ENCODE measurements around the gene KCNH2.
A peak's percentile ranks its signal among the peaks of the same experiment; 100 is the strongest.

The KCNH2 gene

DNA sequence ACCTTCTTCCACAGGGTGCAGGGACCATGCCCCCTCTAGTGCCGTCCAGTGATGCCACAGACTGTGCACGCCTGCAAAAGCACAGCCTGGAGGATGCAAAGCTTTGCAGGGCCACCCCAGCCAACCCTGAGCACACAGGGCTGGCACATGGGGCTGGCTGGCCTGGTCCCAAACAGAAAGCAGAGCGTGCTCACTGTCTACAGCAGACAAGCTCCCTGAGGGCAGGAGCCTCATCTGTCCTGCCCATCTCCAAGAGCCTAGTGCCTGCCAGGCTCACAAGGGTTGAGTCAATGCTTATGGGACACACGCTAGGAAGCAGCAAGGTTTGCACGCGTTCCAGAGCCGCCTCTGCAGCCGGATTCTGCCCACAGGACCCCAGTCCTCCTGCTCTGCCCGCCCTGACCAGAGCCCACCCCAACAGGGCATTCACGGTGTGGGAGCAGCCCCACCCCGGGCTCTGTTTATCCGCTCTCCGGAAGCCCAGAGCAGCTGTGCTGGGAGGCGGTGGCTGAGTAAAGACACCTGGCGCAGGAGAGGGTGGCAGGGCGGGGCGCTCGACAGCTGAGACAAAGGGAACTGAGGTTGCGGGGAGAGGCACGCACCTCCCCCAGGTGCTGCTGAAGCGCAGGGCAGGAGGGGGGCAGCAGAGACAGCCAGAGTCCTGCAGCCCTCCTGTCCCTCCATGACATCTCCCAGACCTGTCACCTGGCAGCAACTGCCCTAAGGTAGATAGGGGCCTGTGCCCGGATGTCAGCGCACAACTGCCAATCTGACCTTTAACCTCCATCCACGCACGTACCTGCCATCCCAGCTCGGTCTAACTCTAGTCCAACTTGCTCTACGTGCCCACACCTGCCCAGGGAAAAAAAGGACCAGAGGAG, 4.3 kb downstream of the KCNH2 start:
- no peak for DNase-seq

- DNase-seq = no peak
These were observed 5.4 kb downstream of the KCNH2 start for GRCh38 chr7:150972741-150973140.

DNA sequence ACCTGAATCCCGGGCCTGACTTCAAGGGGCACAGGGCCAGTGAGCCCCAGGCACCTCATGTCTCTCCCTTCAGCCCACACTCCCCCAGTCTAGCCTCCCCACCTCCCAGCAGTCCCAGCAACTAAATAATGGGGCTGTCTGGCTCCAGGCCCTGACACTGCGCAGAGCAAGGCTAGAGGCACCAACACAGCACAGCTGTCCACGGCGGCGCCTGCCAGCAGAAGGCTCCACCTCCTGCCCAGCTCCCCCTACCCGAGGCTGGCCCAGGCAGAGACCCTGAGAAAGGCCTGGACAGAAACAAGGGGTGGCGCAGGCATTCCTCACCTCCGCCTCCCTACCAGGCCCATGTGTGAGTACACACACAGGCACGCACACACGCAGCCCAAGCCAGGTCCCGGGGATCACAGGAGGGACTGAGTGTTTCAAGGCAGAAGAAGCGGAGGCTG, 6.1 kb downstream of the KCNH2 start:
- DNase-seq = no peak

DNA sequence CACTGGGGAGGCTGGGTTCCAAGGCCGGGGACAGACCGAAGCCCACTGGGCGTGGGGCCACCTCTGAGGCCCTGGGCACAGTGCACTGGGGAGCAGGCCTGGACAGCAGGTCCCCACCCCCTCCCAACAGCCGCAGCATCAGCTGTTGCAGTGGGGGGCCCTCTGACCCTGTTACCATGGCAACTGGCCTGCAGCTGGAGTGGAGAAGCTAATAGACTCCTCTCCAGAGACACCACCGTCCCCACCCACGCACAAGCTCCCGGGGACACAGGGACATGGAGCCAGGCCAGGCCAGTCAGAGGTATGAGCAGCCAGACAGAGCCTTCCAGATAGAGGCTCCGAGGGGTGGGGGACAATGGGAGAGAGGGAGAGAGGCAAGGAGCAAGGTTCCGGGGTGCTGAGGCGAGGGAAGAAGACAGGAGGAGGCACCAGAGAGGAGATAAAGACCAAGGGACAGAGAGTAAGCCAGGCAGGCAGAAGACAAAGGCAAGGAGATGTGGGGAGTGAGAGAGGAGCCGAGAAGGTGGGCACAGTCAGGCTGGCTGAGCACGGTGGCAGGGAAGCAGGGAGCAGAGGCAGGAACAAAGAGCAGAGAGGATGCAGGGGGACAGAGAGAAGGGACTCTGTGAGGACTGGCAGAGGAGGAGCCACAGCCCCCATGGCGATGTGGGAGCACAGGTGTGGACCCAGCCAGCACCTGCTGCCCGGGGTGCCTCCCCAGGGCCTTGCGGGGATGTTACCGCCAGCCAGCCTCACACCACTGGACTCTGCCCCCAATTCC, 6.7 kb downstream of the KCNH2 start:
- DNase-seq = no peak

- no peak for DNase-seq
These were observed 7.7 kb downstream of the KCNH2 start for GRCh38 chr7:150970424-150970823.

GRCh38 chr7:150969475-150969874, 8.6 kb downstream of the KCNH2 start:
- DNase-seq = no peak

- DNase-seq = peak; percentile 17
These were observed 9.3 kb downstream of the KCNH2 start for GRCh38 chr7:150968734-150969372.

DNA sequence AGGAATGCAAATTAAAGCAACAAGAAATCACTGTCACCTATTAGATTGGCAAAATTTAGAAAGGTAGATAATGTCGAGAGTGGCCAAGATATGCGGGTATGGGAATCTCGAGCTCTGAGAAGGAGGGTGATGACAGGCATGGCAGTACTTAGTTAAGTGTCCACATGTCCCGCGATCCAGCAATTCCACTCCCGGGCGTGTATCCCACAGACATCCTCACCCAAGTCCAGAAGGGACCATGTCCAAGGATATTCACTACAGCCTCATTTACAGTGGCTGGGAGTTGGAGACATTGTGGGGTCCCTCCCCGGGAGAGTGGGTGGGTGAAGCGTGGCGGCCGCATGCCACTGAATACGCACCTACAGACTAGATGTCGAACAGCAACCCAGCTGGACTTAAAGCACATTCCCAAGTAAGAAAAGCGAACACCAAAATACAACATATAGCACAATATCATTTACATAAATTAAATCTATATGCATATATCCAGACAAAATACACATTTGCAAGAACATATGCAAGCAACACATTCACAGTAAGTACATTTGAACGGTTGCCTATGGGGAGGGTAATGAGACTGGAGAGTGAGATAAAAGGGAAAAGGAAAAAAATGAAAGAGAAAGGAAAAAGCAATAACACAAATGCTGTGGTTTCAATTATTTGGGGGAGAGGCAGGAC, 9.9 kb downstream of the KCNH2 start:
- DNase-seq = no peak

GRCh38 chr7:150967349-150967748, 10.8 kb downstream of the KCNH2 start:
- no peak for DNase-seq

DNA sequence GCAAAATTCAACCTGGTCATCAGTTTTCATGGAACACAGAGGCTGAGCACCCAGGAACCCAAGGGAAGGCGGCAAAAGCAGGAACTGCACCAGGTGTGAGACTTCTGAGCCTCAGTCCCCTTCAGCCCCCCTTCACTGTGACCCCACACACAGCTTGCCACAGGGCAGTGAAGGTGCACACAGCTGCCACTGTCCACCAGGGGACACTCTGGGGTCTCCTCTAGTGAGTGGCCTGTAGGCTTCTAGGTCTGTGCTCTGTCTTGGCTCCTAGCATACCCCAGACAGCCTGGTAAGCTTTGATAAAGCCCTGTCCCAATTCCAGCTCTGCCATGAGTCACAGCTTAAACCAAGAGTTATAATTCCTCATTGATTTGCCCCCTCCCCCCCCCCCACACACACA, 12.1 kb downstream of the KCNH2 start:
- DNase-seq = peak; percentile 71

DNA sequence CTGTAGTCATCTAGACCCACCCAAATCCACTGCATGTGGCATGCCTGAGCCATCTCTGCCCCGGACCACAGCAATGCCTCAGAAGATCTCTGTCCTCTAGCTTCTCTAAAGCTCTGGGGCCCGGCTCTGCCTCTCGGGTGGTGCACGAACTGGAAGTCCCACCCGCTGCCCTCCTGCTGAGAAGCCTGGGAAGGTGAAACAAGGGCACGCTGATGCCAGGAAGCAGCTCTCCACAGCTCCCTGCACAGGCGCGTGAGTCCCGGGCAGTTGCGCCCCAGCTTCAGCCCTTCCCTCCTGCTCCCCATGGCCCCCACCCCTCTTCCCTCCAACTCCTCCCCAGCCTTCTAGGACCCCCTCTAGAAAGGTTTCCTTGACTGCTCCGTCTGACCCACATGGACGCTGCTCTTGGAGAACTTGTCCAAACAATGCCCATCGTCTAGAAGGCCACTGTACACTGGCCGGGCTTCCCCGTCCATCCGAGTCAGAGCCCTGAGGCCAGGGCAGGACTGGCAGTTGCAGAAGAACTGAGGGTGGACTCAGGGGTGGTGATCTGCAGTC, 12.8 kb downstream of the KCNH2 start:
- DNase-seq = peak; percentile 37

DNA sequence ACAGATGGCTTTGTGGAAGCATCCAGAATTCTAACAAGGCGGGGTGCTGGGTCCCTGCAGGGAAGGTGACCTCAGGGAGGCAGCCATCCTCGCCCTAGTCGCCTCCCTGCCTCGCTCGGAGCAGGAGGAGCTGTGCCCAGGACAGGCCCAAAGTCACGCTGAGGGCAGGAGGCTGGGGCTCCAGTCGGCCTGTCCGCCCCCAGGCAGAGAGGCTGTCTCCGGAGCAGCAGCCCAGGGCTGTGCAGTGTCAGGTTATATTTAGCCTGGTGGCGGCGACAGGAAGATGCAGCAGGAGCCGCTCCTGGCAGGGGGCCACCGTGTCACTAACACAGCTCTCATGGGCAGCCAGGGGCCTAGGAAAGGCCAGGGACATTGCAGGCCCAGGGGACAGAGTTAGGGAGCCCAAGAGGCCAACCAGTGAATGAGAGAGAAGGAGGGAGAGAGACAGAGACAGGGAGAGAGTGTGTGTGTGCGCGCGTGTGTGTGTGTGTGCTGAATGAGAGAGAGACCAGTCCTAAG, 13.5 kb downstream of the KCNH2 start:
- DNase-seq = peak; percentile 73

GRCh38 chr7:150963707-150964559, 14.2 kb downstream of the KCNH2 start:
- peak; percentile 35 for DNase-seq

DNA sequence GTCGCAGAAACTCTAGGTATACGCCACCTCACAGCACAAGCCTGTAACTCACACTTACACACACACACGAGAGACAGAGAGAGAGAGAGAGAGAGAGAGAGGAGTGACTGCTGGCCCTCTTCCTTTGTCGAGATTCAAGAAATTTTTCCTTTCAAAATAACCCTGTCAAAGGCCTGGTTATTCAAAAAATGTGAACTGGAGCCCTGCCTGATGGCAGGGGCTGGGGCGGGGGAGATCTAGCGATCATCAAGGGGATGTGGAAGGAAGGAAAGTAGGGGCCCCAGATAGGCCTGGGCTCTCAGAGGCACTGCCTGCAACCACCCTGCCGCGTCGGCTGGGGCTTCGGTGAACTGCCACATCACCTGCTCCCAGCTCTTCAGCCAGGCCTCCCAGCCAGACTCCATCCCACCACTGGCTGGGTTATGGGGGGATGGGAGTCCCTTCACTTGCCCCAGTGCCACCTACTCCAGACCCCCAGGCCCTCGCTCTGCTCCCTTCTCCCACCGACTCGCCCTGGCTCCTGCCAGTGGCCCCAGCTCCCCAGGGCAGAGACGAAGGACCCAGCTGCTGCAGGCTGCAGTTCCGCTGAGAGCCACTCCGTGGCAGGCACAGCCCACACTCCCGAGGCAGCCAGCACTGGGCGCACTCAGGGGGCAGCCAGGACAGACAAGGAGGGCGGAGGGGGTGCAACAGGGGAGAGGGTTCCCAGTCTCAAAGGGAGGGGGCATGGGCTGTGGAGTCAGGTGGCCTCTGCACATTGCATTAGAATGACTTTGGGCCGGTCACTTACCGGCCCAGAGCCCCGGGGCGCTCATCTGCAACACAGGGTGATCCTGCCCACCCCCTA, 15.3 kb downstream of the KCNH2 start:
- DNase-seq = peak; percentile 85

- no peak for DNase-seq
These were observed 15.9 kb downstream of the KCNH2 start for GRCh38 chr7:150962290-150962552.

DNA sequence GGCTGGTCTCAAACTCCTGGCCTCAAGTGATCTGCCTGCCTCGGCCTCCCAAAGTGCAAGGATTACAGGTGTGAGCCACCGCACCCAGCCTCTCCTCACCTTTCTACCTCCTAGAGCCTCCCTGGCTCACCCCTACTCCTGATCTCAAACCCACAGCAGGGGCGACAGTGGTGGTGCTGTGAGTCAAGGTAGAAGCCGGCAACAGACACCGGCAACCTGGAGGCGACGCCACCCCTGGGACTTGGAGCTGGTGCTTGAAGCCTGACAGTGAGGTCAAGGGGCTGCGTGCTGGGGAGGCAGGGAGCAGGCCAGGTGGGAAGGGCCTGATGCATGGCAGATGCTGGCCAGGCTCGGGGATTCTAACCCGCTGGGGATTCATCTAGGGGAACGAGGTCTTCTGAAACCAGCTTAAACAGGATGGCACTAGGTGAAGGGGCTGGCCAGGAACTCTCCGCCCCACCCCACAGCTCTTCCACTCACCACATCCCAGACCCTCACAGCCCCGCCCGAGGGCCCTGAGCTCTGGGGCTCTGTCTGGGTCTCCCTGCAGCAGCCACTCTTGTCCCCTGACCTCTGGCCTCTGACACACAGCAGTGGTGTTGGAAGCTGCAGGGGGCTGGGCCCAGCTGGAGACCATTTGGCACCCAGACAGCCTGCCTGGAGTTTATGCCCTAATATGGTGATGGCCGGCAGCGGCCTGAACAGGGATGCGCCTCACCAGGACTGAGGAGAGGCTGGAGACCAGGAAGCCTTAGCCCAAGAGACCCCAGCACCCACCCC, 16.4 kb downstream of the KCNH2 start:
- peak; percentile 62 for DNase-seq

DNA sequence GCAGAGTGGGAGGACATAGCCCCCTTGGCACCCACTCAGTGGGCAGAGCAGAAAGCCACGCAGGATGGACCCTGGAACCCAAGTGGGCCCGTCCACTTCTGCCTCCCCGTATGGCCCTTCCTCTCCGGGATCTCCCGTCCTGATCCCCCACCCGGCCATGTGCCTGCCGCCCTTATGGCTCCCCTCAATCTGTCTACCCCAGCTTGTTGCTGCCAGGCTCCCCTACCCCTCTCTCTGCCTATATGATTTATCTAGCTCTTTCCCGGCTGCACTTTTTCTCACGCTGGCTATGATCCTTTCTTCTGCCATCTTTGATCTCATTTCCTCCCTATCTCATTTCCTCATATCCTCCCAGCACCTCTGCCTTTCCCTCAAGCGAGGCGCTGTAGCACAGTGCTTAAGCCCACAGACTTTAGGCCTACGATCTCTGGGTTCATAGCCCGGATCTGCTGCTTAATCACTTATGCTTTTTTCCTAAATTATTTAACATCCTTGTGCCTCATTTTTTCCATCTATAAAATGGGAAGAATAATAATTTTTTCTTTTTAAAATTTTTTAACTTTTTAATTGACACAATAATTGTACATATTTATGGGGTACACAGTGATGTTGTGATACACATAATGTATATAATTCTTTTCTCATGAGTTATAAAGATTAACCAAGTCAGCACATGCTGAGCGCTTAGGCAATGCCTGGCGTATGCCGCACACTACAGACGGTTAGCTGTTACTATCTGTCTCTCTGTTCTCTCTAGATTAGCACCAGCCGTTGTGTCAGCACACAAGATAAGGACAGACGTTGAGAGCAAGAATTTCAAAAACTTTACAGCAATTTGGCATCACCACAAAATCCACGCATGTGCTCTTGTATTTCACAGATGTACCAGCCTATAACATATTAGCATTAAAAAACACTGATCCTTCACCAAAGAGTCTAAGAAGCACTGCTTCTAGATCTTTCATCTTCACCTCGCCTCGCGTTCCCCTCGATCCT, 18.1 kb downstream of the KCNH2 start:
- DNase-seq = peak; percentile 99

DNA sequence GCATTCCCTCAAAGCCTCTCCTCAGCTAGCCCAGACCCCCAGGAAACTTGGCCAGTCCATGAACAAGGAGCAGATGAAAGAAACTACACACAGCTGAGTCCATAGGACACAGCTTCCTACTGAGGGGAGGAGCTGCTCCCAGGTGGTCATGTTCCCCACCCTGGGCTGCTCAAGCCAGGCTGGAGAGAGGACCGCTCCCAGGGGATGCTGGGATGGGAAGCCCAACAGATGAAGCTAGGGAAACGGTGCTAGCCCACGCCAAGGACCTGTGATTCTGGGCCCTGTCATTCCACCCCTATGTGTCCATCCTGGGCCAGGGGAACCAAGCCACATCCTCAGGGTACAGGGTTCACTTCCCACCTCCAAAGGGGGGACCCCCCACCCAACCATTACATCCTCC, 19.0 kb downstream of the KCNH2 start:
- DNase-seq = peak; percentile 55

- peak; percentile 72 for DNase-seq
These were observed 19.5 kb downstream of the KCNH2 start for GRCh38 chr7:150958597-150958996.
